Right lobe of liver (tissue), 4 donors: ENCODE measurements around the gene FSHR.

Experiments
- CTCF ChIP-seq, 4 donors: fragments of 200-600 bp in 3 of 4; fragments of 450-650 bp in 1 of 4; IDR thresholded peaks; one replicate each; pipeline versions ENCODE4 v1.5.1 to v1.8.0; 2016 to 2022; ENCODE audit warnings: antibody characterized with exemption in 4 of 4, mild to moderate bottlenecking in 2 of 4
- POLR2A ChIP-seq: fragments of 450-650 bp; IDR thresholded peaks from one replicate; pipeline ENCODE4 v1.6.1; 2017; ENCODE audit warnings: antibody characterized with exemption, mild to moderate bottlenecking
- donor health status: DM: no; HTN: no; CAD: no.
- donor health status: DM: no; HTN: no; CAD: no.
- donor health status: DM: no; HTN: yes; CAD: no.

- TF ChIP-seq CTCF (IDR thresholded peaks at IDR 0.05) (no peak), POLR2A (no peak)
Measured at GRCh38 chr2:49049161-49049560, 105.2 kb downstream of the FSHR start.
